Fibroblast of the aortic adventitia (primary cell): ENCODE data around the gene PLPP4. TPM values are rescaled to one million over a fixed set of nuclear protein-coding genes. Genes with fewer than 3 reads are reported as not detected.

Source experiments
- DNase-seq: peaks from one replicate; pipeline ENCODE4 v3.0.0-alpha.2; 2010; ENCODE audit warnings: low read depth
- H3K4me3 ChIP-seq: 2 replicates; pipeline ENCODE4 v1.5.1; 2011; ENCODE audit warnings: low read depth, mild to moderate bottlenecking, control low read depth, low read length, moderate library complexity
- total RNA-seq: library from RNA; depleted of rRNA; stranded (reverse); fragments of >200 nt; gene quantifications from 2 replicates; pipeline ENCODE4 v1.2.3, GENCODE V29; 2012; ENCODE audit warnings: low replicate concordance
- TF ChIP-seq, protein P1 (sequence below): IDR thresholded peaks from 2 replicates; pipeline ENCODE4 v1.5.1; 2011; ENCODE audit warnings: mild to moderate bottlenecking, low read length, control low read depth, inconsistent platforms; ENCODE audit not compliant: insufficient read depth

The PLPP4 gene
- total RNA-seq, 1 donor = 7.5 TPM

DNA sequence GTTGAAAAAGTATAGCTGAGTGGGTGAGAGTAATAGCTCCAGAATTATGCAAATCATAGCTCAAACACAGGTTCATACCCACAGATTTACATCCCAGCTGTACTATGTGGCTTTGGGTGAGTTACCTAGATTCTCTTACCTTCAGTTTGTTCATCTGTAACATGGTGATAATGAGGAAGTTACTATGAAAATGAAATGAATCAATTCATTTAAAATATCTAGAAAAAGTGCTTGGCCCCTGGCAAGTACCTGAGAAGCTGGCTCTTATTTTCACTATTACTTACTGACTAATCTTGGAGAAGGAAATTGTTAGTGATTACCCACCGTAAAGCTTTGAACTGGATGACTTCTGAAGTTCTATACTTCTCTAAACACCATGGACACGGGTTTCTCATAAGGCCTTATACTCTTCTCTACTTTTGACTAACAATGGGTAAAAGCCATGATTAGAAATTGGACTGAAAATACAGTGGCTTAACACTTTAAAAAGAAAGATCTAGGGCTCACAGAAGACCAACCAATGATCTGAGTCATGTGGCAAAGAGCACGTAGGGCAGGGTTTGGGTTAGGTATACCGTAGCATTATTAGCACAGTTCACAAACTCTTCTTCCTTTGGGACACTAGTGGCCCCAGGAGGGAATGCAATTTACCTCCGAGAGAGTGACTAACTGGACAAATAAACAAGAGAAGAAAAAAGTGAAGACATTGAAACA lies 149.2 kb downstream of the PLPP4 start:
- TF ChIP-seq, protein P1, sequence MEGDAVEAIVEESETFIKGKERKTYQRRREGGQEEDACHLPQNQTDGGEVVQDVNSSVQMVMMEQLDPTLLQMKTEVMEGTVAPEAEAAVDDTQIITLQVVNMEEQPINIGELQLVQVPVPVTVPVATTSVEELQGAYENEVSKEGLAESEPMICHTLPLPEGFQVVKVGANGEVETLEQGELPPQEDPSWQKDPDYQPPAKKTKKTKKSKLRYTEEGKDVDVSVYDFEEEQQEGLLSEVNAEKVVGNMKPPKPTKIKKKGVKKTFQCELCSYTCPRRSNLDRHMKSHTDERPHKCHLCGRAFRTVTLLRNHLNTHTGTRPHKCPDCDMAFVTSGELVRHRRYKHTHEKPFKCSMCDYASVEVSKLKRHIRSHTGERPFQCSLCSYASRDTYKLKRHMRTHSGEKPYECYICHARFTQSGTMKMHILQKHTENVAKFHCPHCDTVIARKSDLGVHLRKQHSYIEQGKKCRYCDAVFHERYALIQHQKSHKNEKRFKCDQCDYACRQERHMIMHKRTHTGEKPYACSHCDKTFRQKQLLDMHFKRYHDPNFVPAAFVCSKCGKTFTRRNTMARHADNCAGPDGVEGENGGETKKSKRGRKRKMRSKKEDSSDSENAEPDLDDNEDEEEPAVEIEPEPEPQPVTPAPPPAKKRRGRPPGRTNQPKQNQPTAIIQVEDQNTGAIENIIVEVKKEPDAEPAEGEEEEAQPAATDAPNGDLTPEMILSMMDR = no peak
- no peak for DNase-seq
- no peak overlapping the region for H3K4me3 ChIP-seq

GRCh38 chr10:120607016-120607709 lies 150.1 kb downstream of the PLPP4 start:
- no peak overlapping the region for H3K4me3 ChIP-seq
- peak; percentile 84 for DNase-seq
- TF ChIP-seq, protein P1 = no peak

DNA sequence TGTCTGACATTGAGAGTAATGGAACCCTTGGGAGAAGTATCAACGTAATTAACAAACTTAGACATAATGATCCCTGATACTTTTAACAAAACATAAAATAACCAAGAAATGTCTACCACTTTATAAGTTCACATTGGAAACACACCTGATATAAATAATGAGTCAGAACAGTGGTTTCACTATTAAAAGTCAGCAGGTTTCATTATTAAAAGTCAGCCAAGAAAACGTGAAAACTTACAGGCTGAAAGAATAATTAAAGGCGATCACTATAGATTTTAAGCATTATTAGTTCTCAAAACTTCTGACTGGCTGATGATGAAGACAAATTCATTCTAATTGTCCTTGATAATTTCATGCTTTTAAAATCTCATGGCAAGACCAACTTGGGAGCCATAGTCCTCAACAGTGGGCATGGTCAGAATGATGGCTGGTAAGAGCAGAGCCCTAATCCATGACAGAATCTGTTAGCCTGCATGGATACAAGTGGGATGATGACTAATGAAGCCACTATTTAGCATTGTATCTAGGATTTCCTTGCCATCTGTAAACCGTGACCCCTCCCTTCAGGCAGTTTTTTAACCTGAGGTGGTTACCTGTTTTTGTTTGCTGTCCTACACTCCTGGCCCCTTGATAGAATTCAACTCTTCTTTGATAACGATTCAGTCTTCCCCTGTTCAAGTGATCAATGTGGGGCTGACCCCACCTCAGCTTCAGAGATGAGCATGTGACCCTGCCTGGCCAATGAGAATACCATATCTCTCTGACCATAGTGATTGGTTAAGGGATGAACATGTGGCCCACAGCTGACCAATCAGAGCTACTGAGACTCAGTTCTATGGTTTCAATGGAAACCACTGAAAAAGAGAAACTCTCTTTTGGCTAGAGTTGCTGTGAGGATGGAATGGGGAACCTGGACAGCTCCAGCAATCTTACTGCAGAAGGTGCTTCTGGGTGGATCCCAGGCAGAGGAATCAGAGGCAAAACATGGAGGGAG lies 151.0 kb downstream of the PLPP4 start:
- no peak for DNase-seq
- TF ChIP-seq, protein P1 = no peak
- H3K4me3 ChIP-seq = no peak overlapping the region

DNA sequence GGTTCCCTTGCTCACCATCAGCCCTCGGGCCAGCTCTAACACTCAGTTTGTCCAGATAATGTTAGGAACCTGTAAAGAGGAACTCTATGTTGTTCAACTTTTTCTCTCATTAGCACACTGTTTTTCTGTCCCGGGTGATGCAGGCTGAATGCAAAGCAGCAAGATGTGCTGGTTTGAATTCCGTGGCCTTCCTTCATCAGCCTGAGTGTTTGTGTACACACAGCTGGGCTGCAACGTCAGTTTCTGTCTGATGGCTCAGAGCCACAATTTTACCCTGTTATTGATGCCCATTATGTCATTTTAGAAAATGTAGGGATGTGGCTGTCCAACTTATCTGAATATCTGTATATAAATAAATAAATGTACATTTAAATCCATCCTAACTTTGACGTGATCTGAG lies 152.0 kb downstream of the PLPP4 start:
- no peak overlapping the region for H3K4me3 ChIP-seq
- TF ChIP-seq, protein P1 = no peak
- DNase-seq = no peak

DNA sequence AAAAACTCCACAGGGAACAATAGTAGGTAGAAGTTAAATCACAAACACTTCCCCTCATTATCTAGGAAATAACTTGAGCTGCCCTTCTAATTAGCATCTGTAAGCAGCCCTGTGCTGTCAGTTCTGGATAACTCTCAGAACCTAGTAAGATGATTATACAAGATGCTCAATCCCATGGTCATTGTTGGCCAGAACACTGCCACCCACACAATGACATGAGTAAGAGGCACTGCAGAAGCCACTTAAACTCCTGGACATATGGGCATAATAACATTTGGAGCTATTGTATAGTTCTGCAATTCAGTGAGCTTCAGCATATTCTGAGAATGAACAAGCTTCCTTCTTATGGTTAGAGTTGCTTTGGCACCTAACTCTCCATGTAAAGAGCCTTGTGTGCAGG lies 153.8 kb downstream of the PLPP4 start:
- DNase-seq = no peak
- TF ChIP-seq, protein P1 = no peak

DNA sequence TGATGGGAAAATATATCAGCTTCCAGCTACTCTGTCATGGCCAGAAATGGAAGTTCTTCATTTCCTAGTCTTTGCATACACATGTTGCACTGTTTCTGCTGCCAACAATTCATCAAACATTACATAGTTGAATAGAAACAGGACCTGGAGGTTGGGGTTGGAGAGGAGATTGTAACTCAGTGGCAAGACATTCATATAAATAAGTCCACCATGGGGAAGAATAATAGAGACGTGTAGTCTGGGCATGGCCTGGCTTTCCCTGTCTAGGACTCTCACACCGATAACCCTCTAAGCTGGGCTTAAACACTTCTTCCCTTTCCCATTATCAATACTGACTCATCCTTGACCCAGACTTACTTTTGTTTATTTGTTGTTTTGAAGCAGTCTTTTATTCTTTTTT lies 155.7 kb downstream of the PLPP4 start:
- peak; percentile 10 for DNase-seq
- no peak overlapping the region for H3K4me3 ChIP-seq

More for the DNA sequence above, 153.8 kb downstream of the PLPP4 start:
- no peak overlapping the region for H3K4me3 ChIP-seq

More for the DNA sequence above, 155.7 kb downstream of the PLPP4 start:
- TF ChIP-seq, protein P1 = no peak
